Stimulated activated CD8-positive, alpha-beta memory T cell treated with anti-CD3 and anti-CD28 coated beads, Interleukin-15, amount 100 ng/mL, for 24 hours (primary cell): ENCODE measurements around the gene SPDYE11.
A peak's percentile ranks its signal among the peaks of the same experiment; 100 is the strongest.
"Not testable (repeated sequence)": the region's sequence is repeated elsewhere in the genome, so short reads cannot be mapped to it uniquely, and the experiment has no call there.

ENCODE experiments used
- DNase-seq: peaks from one replicate; pipeline ENCODE4 v3.0.0-alpha.2; 2020; ENCODE audit warnings: low read depth

The SPDYE11 gene

GRCh38 chr7:73057811-73058210 is at the start of gene SPDYE11:
TSS of gene SPDYE11 (minus strand) at chr7:73057911. CDS start at chr7:73056111, 1,800 bp downstream.
- DNase-seq: not testable (repeated sequence)

GRCh38 chr7:73085938-73086337 is 28.2 kb upstream of the SPDYE11 start, which contains the start of gene SPDYE9:
TSS of gene SPDYE9 (minus strand) at chr7:73086038. CDS start at chr7:73084238, 1,800 bp downstream.
- DNase-seq: not testable (repeated sequence)

GRCh38 chr7:73029666-73030065 is 28.0 kb downstream of the SPDYE11 start, which contains the start of gene SPDYE8:
TSS of gene SPDYE8 (minus strand) at chr7:73029766. CDS start at chr7:73027966, 1,800 bp downstream.
- DNase-seq: not testable (repeated sequence)

GRCh38 chr7:73006491-73006890 is 51.2 kb downstream of the SPDYE11 start:
- not testable (repeated sequence) for DNase-seq

GRCh38 chr7:73005693-73006447 is 51.8 kb downstream of the SPDYE11 start:
- DNase-seq: peak; percentile 70

GRCh38 chr7:73005356-73005692 is 52.4 kb downstream of the SPDYE11 start:
- peak; percentile 61 for DNase-seq

GRCh38 chr7:72997887-72998468 is 59.7 kb downstream of the SPDYE11 start:
- not testable (repeated sequence) for DNase-seq
